Right atrium auricular region (tissue), 2 donors: ENCODE measurements around the gene ETV4. TPM values are rescaled to one million over a fixed set of nuclear protein-coding genes. Genes with fewer than 3 reads are reported as not detected.
A peak's percentile ranks its signal among the peaks of the same experiment; 100 is the strongest.

ENCODE experiments used
- DNase-seq: peaks from one replicate; pipeline ENCODE4 v3.0.0-alpha.2; 2019; ENCODE audit warnings: low spot score
- H3K27ac ChIP-seq, 2 donors: fragments of 200-600 bp; sonication (generic); 1 replicate in 1 of 2; 2 replicates in 1 of 2; pipeline ENCODE4 v1.5.1; 2016 to 2019
- H3K27me3 ChIP-seq, 2 donors: fragments of 200-600 bp; sonication (generic); one replicate each; pipeline versions ENCODE4 v1.5.1 to v1.6.0; 2017 to 2019
- H3K36me3 ChIP-seq: fragments of 200-600 bp; sonication (generic); one replicate; pipeline ENCODE4 v1.5.1; 2016
- H3K4me1 ChIP-seq, 2 donors: fragments of 200-600 bp; sonication (generic); one replicate each; pipeline versions ENCODE4 v1.5.1 to v1.6.0; 2017 to 2019
- H3K4me3 ChIP-seq, 2 donors: fragments of 200-600 bp; sonication (generic); 1 replicate in 1 of 2; 2 replicates in 1 of 2; pipeline ENCODE4 v1.5.1; 2017 to 2019; ENCODE audit warnings: mild to moderate bottlenecking in 1 of 2, moderate library complexity in 1 of 2
- H3K9me3 ChIP-seq, 2 donors: fragments of 200-600 bp; sonication (generic); one replicate each; pipeline ENCODE4 v1.5.1; 2019
- CTCF ChIP-seq, 2 donors: fragments of 200-600 bp; sonication (generic); IDR thresholded peaks; one replicate each; pipeline ENCODE4 v1.5.1; 2019; ENCODE audit warnings: antibody characterized with exemption in 2 of 2
- total RNA-seq, 2 donors: library from RNA; depleted of rRNA; stranded (reverse); fragments of >200 nt; gene quantifications; one replicate each; pipeline ENCODE4 v1.1.0, GENCODE V29; 2016

The ETV4 gene
- total RNA-seq, 2 donors from 2014 or later = 3.1 to 5.0 TPM

- Histone ChIP-seq H3K9me3 (no peaks in the 10 kb centered on the region), H3K4me3 (no peak overlapping the region), H3K36me3 (no peaks in the 10 kb centered on the region), H3K4me1 (peaks cover 0 to 25% of the 10 kb centered on the region in 2 donors), H3K27ac (no peak overlapping the region), H3K27me3 (no peaks in the 10 kb centered on the region)
- no peak for TF ChIP-seq CTCF (IDR thresholded peaks at IDR 0.05)
- no peak for DNase-seq
These were observed 11.2 kb downstream of the ETV4 start for GRCh38 chr17:43534909-43535308.

- Histone ChIP-seq H3K4me3 (no peak overlapping the region), H3K36me3 (no peaks in the 10 kb centered on the region), H3K27me3 (no peaks in the 10 kb centered on the region), H3K4me1 (peaks cover 0 to 37% of the 10 kb centered on the region in 2 donors), H3K27ac (no peak overlapping the region), H3K9me3 (no peaks in the 10 kb centered on the region)
- DNase-seq = no peak
- TF ChIP-seq CTCF (IDR thresholded peaks at IDR 0.05) = no peak
These were observed 12.4 kb downstream of the ETV4 start for GRCh38 chr17:43533699-43534098.

- no peak for TF ChIP-seq CTCF (IDR thresholded peaks at IDR 0.05)
- Histone ChIP-seq H3K4me3 (no peak overlapping the region), H3K27ac (no peak overlapping the region)
These were observed 13.6 kb downstream of the ETV4 start for GRCh38 chr17:43532581-43532980.

GRCh38 chr17:43531955-43532354 is 14.2 kb downstream of the ETV4 start:
- H3K27me3 ChIP-seq = no peaks in the 10 kb centered on the region
- peaks cover 0 to 49% of the 10 kb centered on the region in 2 donors for H3K4me1 ChIP-seq
- DNase-seq = no peak
- no peaks in the 10 kb centered on the region for H3K9me3 ChIP-seq
- H3K27ac ChIP-seq = peak overlapping the region in 1 of 2 donors; percentile 81
- H3K36me3 ChIP-seq = peaks cover 4% of the 10 kb centered on the region
- TF ChIP-seq CTCF (IDR thresholded peaks at IDR 0.05) = no peak
- no peak overlapping the region for H3K4me3 ChIP-seq

More at GRCh38 chr17:43532581-43532980, 13.6 kb downstream of the ETV4 start:
- no peaks in the 10 kb centered on the region for H3K27me3 ChIP-seq
- DNase-seq = no peak
- peaks cover 0 to 47% of the 10 kb centered on the region in 2 donors for H3K4me1 ChIP-seq
- H3K9me3 ChIP-seq = no peaks in the 10 kb centered on the region
- no peaks in the 10 kb centered on the region for H3K36me3 ChIP-seq

GRCh38 chr17:43531082-43531378 is 15.1 kb downstream of the ETV4 start:
- TF ChIP-seq CTCF (IDR thresholded peaks at IDR 0.05) = no peak
- H3K9me3 ChIP-seq = no peaks in the 10 kb centered on the region
- peak overlapping the region; percentile 72 to 81 for H3K27ac ChIP-seq
- peaks cover 0 to 43% of the 10 kb centered on the region in 2 donors for H3K4me1 ChIP-seq
- H3K27me3 ChIP-seq = no peaks in the 10 kb centered on the region
- H3K4me3 ChIP-seq = peak overlapping the region in 1 of 2 donors; percentile 29
- no peak for DNase-seq
- peaks cover 13% of the 10 kb centered on the region for H3K36me3 ChIP-seq
